GM12872 (cell line): Measurements from ENCODE around the gene CDC14C.
A peak's percentile ranks its signal among the peaks of the same experiment; 100 is the strongest.

ENCODE experiments used
- TF ChIP-seq, protein P1 (sequence below): IDR thresholded peaks from 3 replicates; pipeline ENCODE4 v1.5.1; 2011; ENCODE audit warnings: low read depth, mild to moderate bottlenecking, low read length, moderate library complexity; ENCODE audit not compliant: insufficient read depth

CDC14C gene

GRCh38 chr7:48924433-48924832 lies at the start of gene CDC14C:
Gene CDC14C (plus strand): TSS chr7:48924547. CDS start chr7:48924673, 126 bp downstream.
- TF ChIP-seq, protein P1, sequence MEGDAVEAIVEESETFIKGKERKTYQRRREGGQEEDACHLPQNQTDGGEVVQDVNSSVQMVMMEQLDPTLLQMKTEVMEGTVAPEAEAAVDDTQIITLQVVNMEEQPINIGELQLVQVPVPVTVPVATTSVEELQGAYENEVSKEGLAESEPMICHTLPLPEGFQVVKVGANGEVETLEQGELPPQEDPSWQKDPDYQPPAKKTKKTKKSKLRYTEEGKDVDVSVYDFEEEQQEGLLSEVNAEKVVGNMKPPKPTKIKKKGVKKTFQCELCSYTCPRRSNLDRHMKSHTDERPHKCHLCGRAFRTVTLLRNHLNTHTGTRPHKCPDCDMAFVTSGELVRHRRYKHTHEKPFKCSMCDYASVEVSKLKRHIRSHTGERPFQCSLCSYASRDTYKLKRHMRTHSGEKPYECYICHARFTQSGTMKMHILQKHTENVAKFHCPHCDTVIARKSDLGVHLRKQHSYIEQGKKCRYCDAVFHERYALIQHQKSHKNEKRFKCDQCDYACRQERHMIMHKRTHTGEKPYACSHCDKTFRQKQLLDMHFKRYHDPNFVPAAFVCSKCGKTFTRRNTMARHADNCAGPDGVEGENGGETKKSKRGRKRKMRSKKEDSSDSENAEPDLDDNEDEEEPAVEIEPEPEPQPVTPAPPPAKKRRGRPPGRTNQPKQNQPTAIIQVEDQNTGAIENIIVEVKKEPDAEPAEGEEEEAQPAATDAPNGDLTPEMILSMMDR: no peak

DNA sequence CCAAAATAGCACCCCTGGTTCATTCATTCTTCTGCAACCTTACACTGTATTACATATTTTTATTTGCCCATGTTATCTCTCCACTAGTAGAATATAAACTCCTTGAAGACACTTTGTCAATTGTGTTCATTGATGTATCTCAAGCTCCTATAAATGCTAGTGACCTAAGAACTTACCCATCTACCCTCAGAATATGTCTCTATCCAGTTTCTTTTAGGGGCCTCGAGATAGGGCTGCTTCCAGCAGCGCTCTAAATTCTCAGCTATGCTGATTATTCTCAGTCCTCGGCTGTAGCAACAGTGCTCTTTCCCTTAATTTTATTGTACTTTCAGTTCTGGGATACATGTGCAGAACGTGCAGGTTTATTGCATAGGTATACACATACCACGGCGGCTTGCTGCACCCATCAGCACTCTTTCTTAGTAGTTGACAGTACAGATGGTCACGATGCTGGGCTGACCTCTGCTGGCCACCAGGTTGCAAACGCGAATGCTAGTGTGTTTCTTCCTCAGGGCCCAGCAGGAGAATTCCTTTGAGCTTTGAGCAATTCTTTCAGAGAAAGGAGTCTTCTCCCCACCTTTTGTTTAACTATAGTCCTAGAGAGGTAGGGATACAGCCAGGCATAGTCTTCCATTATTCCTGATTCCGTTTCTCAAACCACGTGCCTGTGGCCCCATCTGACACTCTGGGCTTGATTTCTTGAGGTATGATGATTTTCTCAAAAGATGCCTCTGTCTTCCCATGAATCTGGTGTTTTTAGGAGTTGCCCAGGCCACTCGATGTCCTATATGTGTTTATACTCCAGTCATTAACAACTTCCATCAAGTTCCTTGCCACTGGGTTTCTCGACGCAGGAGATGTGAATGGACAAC lies 49.1 kb upstream of the CDC14C start:
- TF ChIP-seq, protein P1: peak; percentile 28; the same call in 2 of the 3 replicates

- TF ChIP-seq, protein P1: 0 out of 3 replicates have a peak, but pooled peaks have one; percentile 12
Measured at GRCh38 chr7:48876087-48876486, 48.3 kb upstream of the CDC14C start.

- TF ChIP-seq, protein P1: no peak
Measured at GRCh38 chr7:48880851-48881250, 43.5 kb upstream of the CDC14C start.

DNA sequence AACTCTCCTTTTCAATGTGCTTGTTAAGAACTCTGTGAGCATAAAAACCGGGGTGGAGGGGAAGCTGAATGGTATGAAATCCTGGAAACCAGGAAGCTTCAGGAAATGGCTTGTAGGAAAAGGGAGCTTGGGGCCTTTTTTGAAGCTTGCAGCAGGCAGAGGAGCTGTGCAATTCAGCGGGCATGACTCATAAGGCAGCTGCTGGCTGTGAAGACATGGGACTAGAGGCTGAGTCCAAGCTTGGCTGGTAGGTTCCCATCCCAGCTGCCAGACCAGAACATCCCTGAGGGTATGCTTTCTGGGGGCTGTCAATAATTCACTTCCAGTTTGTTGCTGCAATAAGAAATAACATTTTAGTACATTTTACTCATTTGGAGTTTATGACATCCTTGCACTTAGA lies 36.8 kb upstream of the CDC14C start:
- TF ChIP-seq, protein P1: no peak

DNA sequence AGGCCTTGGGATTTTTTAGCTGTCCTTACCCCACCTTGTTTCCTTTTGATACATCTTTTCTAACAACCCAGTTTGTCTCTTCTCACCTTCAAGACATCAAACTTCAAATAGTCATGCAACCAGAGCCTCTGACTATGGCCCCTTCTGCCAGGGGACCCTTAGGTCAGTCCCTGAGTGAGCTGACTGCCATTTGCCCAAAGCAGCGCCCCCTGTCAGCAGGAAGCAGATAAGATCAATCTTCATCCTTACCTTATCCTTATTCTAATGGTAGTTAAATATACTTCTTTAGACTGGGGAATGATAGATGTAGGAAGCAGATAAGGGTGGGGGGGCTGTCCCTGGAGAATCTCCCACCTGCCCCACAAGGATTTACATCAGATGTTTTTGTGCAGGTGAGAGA lies 29.8 kb upstream of the CDC14C start:
- TF ChIP-seq, protein P1: no peak

DNA sequence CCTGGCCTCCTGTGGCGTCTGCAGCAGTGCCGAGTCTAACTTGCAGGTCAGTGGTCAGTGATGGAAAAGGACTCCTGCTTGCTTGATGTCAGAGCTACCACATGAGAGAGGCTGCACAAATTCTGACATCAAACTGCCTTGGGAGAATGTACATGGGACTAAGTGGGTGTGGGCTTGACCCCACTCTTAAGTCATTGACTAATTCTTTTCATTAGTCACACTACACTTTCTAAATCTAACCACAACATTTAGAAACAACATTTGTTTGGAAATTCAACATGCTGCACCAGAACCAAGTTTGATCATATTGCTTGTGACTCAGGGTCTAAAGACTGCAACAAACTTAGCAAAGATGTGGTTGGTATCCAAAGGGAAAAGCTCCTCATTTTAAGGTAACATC lies 24.4 kb upstream of the CDC14C start:
- TF ChIP-seq, protein P1: no peak
